Fibroblast of skin of abdomen (primary cell): ENCODE measurements around the gene UGGT1. TPM values are rescaled to one million over a fixed set of nuclear protein-coding genes. Genes with fewer than 3 reads are reported as not detected.

Experiments used
- DNase-seq: peaks from one replicate; pipeline ENCODE4 v3.0.0-alpha.2; 2013
- polyA plus RNA-seq, 2 experiments: library from polyadenylated mRNA; unstranded; fragments of 120-200 nt; gene quantifications; one replicate each; pipeline ENCODE4 v1.2.1, GENCODE V29; 2013; ENCODE audit not compliant: insufficient read length in 2 of 2

UGGT1 gene, protein sequence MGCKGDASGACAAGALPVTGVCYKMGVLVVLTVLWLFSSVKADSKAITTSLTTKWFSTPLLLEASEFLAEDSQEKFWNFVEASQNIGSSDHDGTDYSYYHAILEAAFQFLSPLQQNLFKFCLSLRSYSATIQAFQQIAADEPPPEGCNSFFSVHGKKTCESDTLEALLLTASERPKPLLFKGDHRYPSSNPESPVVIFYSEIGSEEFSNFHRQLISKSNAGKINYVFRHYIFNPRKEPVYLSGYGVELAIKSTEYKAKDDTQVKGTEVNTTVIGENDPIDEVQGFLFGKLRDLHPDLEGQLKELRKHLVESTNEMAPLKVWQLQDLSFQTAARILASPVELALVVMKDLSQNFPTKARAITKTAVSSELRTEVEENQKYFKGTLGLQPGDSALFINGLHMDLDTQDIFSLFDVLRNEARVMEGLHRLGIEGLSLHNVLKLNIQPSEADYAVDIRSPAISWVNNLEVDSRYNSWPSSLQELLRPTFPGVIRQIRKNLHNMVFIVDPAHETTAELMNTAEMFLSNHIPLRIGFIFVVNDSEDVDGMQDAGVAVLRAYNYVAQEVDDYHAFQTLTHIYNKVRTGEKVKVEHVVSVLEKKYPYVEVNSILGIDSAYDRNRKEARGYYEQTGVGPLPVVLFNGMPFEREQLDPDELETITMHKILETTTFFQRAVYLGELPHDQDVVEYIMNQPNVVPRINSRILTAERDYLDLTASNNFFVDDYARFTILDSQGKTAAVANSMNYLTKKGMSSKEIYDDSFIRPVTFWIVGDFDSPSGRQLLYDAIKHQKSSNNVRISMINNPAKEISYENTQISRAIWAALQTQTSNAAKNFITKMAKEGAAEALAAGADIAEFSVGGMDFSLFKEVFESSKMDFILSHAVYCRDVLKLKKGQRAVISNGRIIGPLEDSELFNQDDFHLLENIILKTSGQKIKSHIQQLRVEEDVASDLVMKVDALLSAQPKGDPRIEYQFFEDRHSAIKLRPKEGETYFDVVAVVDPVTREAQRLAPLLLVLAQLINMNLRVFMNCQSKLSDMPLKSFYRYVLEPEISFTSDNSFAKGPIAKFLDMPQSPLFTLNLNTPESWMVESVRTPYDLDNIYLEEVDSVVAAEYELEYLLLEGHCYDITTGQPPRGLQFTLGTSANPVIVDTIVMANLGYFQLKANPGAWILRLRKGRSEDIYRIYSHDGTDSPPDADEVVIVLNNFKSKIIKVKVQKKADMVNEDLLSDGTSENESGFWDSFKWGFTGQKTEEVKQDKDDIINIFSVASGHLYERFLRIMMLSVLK (N-terminal part only)
- polyA plus RNA-seq (2013, experiment 1 of 2; ENCODE audit: insufficient read length): 61.5 TPM
- 49.6 TPM for polyA plus RNA-seq (2013, experiment 2 of 2; ENCODE audit: insufficient read length)

DNA sequence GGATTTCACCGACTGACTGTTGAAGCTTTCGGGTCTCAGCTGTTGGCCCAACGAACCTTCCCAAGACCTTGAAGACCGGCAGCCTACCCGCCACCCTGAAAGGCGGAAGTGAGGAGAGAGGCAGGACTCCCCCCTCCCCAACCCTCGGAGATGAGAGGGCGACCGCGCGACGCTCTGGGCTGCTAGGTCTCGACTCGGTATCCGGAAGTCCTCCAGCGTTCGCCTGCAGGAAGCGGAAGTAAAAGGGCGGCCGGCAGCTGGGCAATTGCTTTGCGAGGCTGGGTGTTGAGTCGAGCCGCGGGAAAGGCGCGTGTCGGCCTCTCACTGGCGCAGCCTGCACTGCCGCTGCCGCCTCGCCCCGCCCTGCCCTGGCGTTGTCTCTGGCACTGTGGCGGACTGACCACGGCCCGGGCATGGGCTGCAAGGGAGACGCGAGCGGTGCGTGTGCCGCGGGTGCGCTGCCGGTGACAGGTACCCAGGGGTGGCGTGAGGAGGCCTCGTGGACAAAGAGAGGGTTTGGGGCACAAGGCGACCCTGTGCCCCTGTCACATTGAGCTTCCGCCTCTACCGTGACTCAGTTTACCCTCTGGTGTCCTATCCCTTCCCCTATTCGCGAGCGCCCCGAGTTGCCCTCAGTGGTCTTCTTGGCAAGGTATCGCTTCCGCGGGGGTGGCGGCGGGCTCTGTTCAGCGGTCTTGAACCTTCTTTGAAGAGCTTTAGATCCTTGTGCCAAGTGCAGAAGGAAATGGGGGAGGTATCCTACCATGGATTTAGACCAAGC is at the start of gene UGGT1:
Gene UGGT1, plus strand, starts transcription at position 256 of the 781 bp plus-strand sequence. Its CDS starts 158 bp downstream, at position 414.
- peak; percentile 97 for DNase-seq

DNA sequence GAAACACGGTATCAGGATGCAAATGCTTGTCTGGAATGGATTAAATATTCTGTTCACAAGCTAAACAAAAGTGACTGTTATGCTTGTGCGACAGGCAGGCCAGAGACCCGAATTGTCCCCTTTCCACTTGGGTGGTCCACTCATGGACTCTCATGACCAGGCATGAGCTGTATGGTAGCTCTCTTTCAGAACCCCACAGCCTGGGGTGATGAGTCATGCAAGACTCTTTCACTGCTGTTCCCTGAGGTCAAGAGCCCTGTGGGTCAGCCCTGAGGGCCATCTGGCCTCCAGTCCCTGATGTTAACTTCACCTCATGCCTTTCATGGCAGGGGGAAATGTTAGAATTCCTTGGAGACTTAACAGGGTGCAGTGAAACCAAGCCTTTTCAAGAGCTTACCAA is 49.4 kb upstream of the UGGT1 start:
- DNase-seq: no peak

DNA sequence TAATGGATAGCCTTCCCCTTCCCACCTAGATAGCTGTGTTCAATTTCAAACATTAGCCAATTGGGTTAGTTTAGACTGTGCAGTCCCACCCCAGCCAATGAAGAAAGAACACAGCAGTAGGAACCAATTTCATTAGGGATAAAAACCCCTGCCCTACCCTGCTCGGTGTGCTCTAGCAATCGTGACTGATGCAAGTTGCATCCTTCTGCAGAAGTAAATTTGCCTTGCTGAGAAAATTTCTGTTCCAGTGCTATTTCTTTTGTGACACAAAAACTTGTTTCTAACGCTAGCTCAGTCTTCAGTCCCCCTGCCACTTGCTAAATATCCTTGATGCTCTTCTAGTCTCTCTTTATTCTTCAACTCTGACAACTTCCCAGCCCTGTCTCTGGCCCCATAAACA is 48.0 kb upstream of the UGGT1 start:
- no peak for DNase-seq

DNA sequence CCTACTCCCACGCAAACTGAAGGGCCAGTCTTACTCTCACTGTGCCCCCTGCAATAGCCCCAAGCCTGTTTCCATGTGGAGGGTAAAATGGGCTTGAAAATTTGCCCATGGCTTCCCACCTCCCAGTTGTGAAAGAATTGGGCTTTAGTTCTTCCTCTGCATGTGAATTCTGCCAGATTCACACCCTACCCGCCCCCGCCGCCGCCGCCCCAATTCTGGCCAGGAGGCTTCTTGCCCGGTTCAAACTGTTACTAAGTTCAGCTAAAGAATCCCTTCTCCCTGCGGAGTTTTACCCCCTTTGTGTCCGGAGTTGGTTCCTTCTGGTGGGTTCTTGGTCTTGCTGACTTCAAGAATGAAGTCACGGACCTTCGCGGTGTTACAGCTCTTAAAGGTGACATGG is 37.7 kb upstream of the UGGT1 start:
- no peak for DNase-seq

DNA sequence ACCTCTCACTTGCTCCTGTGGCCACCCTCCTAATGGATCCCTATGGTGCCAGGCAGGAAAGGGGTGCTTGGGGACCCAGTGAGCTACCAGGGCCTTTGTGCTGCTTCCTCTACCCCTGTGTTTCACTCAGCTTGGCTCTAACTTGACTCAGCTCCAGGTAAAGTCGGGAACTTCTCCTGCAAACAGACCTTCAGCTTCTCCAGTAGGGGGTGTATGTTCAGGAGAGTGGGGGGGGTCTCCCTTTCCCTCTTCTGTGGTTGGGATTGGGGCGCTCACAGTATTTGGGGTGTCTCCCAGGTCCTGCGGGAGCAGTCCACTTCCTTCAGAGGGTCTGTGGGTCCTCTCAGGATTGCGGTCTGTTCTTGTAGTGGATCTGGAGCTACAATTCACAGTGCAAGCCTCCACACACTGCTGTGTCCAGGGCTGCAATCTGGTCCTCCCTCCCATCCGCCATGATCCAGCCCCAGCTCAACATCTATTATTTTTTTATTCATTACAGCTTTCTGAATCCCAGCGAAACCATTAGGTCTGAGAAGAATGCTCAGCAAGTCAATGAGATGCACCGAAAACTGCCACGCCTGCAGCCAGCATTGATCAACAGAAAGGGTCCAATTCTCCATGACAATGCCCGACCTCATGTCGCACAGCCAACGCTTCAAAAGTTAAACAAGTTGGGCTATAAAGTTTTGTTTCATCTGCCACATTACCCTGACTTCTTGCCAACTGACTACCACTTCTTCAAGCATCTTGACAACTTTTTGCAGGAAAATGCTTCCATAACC is 36.7 kb upstream of the UGGT1 start:
- no peak for DNase-seq

DNA sequence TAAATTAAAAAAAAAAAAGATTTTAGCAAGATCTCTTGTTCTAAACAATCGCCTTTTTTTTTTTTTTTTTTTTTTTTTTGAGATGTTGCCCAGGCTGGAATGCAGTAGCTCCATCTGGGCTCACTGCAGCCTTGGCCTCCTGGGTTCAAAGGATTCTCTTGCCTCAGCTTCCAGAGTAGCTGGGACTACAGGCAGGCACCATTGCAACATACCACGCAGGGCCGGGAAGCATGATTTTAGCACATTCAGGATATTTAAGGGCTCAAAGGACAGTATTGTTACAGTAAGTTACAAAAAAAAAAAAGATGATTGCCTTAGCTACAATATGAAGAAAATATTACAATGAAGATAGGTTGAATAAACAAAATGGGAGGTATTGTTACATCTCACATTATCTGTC is 33.7 kb upstream of the UGGT1 start:
- no peak for DNase-seq

DNA sequence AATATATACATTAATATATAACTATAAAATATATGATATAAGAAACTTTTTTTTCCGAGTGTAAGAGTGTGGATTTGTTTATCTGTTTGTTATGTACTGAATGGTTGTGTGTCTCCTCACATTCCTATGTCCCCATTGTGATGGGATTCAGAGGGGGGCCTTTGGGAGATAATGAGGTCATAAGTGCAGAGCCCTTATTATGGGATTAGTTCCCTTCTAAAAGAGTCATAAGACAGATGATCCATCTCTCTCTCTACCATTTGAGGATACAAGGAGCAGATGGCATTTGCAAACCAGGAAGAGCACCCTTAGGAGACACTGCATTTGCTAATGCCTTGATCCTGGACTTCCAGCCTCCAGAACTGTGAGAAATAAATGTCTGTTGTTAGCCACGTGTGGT is 32.9 kb upstream of the UGGT1 start:
- no peak for DNase-seq

DNA sequence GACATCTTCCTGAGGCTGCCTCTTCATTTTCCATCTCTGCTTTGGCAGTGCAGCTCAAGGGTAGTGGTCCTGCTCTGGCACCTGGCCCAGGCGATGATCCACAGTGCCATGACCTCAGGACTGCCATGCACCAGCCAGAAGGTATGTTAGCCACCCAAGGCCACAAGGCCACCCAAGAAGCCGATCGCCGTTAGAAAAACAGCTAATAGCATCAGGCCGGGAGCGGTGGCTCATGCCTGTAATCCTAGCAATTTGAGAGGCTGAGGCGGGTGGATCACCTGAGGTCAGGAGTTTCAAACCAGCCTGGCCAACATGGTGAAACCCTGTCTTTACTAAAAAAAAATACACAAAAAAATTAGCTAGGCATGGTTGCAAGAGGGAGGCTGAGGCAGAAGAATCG is 28.4 kb upstream of the UGGT1 start:
- no peak for DNase-seq

DNA sequence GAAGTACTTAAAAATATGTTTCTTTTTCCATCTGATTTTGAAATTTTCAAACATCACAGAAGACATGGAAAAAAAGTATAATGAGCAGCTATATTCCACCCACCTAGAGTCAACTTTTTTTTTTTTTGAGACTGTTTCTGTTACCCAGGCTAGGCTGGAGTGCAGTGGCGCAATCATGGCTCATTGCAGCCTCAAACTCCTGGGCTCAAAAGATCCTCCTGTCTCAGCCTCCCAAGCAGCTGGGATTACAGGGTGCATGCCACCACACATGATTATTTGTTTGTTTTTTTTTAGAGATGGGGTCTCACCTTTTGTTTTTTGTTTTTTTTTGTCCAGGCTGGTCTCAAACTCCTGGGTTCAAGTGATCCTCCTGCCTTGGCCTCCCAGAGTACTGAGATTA is 26.6 kb upstream of the UGGT1 start:
- DNase-seq: no peak

DNA sequence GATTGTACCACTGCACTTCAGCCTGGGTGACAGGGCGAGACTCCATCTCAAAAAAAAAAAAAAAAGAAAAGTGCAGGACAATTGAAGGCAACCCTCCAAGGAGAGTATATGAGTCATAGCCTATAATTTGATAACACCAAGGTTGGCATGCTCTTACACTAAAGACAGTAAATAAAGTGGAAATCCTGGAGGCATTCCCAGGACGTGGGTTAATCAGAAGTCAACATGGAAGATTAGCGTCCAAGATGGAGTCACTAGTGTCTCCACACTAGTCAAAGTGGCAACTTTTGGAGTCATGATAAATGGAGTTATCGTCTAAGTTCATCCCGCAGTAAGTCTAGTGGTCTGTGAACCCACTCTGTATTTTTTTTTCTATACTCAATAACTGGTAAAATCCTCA is 21.2 kb upstream of the UGGT1 start:
- peak; percentile 3 for DNase-seq

DNA sequence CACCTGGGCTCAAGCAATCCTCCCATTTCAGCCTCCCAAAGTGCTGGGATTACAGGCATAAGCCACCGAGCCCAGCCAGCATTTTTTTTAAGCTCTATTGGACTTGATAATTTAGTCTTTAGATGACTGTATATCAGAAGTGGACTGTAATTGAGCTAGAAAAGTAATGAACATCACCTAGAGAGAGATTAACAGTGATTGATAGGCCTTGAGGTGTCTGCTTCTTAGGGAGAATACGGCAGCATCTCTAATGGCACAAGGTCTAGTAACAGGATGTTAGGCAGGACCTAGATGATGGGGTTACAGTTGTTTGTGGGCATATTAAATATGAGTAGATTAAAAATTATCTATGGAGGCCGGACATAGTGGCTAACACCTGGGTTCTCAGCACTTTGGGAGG is 17.7 kb upstream of the UGGT1 start:
- DNase-seq: no peak

DNA sequence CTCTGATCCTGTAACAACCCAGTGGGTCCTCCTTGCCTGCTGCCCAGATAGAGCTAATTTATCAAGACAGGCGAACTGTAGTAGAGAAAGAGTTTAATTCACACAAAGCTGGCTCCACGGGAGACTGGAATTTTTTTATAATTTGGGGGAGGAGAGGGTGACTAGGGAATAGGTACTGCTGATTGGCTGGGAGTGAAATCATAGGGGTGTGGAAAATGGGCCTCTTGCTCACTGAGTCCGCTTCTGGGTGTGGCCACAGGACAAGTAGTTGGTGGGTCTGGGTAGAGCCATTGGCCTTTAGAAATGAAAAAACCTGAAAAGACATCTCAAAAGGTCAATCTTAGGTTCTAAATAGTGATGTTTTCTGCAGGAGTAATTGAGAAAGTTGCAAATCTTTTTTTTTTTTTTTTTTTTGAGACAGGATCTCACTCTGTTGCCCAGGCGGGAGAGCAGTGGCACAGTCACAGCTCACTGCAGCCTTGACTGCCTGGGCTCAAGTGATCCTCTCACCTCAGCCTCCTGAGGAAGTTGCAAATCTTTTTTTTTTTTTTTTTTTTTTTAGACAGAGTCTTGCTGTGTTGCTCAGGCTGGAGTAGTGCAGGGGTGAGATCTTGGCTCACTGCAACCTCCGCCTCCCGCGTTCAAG is 14.4 kb upstream of the UGGT1 start:
- no peak for DNase-seq

DNA sequence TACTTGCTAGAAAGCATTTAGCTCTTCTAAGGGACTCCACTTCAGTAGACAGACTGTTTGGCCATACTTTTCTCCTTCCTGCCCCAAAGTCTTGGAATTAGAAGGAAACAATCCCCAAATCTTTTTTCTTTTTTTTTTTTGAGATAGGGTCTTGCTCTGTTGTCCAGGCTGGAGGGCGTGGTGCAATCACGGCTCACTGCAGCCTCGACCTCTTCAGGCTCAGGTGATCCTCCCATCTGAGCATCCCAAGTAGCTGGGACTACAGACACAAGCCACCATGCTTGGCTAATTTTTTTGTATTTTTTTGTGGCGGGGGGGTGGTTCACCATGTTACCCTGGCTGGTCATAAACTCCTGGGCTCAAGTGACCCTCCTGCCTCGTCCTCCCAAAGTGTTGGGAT is 6.2 kb upstream of the UGGT1 start:
- DNase-seq: no peak

DNA sequence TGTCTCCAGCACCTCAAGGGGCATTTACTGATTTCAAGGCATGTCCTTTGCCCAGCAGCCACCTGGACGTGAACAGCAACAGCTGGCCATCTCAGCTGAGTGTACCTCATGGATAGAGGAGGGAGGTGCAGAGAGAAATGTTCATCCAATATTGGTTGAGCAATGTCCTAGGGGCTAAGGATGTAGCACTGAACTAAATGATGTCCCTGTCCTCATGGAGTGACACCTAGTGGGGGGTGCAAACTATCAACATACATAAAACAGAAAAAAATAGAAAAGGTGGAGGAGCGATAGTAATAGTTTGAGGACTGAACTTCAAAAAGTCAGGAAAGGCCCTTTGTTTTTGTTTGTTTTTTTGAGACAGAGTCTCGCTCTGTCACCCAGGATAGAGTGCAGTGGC is 4.8 kb upstream of the UGGT1 start:
- no peak for DNase-seq

DNA sequence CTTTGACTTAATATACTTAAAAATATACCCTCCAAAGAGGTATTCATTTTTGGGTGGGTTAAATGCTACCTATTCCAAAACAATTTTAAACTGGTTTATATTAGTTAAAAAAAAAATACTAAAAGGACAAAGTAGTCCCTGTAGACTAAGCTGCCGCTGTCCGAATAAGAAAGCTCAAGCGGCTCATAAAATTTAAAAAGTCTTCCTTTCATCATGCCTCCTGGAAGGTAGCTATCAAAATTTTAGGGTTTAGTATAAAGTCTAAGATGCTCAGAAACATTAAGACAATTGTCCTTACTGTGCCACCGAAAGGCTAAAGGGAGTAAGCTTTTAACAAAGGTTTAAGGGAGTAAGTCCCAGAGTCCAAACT is 440 bp upstream of the UGGT1 start:
- DNase-seq: no peak

DNA sequence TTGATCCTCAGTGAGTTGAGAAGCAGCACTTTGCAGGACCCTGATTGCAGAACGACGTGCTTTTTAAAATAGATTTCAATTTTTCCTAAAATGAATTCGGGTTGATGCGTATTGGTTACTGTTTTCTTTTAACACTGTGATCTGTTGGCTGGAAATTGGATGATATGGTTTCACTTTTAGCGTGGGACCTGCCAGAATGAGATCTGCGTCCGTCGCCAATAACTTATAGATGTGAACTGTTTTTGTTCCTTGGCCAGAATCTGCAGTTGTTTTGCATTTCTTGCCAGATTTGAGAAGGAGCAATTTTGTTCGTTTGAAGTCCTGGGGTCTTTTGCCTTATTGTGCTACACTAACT is 703 bp downstream of the UGGT1 start:
- no peak for DNase-seq

DNA sequence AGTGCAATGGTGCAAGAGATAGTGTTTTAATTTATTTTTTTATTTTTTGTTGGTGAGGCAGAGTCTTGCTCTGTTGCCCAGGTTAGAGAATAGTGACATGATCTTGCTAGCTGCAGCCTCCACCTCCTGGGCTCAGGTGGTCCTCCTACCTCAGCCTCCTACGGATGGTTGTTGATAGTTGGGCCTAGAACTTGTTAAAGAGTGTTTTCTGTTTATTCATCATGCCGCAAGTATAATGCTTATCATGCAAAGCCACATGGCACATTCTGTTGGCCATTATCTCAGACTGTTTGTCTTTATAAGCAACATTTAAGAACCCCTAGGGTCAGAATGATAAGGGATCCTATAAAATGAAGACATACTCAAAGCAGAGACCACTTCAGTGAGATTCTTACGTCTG is 1.7 kb downstream of the UGGT1 start:
- DNase-seq: no peak

DNA sequence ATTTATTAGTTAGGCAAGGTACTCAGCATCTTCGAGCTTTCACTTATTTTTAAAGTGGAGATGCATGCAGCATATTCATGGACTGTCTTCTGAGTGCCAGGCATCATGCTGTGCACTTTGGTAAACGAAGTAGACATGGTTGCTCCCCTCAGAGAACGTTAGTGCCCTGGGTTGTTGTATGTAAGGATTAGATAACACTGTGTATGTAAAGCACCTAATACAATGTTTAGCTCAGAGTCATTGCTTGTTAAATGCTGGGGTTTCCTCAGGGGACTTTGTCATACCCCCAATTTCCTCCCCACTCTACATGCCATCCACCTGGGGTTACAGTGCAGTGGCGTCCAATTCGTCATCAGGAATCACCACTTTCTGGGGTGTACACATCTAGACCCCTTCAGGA is 2.8 kb downstream of the UGGT1 start:
- DNase-seq: no peak

DNA sequence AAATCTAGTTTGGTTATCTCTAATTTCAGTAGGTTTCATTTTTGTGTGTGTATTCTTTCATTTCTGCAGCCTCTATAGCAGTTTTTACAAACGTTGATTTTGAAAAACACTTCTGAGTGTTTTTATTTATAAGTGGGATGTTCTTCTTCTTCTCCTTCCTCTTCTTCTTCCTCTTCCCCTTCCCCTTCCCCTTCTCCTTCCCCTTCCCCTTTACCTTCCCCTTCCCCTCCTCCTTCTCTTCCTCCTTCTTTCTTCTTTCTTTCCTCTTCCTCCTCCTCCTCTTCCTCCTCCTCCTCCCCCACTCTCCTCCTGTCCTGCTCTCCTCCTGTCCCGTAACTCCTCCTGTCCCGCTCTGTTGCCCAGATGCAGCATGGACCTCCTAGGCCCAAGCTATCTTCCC is 4.2 kb downstream of the UGGT1 start:
- no peak for DNase-seq

DNA sequence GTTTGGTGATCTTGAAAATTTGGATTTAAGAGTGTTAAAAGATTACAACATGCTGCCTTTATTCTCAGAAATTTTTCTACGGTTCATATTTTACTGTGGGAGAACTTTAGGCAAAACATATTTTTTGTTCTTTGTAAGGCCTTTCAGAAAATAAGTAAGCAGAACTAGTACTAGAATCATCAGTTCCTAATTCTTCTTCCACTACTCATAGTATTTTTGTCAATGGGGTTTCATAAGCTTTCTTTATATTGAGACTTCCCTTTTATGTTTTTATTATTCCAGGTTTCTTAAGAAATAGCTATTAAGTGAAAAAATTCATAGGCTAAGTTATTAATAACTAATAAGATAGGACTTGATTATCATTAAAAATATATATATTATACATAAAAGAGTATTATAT is 12.4 kb downstream of the UGGT1 start:
- DNase-seq: no peak

DNA sequence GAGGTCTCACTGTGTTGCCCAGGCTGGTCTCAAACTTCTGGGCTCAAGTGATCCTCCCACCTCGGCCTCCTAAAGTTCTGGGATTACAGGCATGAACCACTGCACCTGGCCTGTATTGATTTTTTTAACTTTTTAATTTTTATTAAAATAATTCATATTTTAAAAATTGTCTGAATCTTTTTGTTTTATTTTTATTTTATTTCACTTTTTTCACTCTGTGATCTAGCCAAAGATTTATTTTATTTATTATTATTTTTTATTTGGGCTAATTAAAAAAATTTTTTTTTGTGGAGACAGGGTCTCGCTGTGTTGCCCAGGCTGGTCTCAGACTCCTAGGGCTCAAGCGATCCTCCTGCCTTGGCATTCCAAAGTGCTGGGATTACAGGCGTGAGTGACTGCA is 14.1 kb downstream of the UGGT1 start:
- no peak for DNase-seq
